CD4-positive, alpha-beta T cell treated with Interleukin-6 at 100 ng/mL for 8 hours (primary cell): ENCODE results near the gene WDFY4.

Experiments
- DNase-seq: peaks from one replicate; pipeline ENCODE4 v3.0.0-alpha.2; 2020; ENCODE audit warnings: mixed read lengths, low spot score

The WDFY4 gene

GRCh38 chr10:48985621-48986158 lies 301.0 kb downstream of the WDFY4 start:
- no peak for DNase-seq

- no peak for DNase-seq
Measured at GRCh38 chr10:48990226-48990625, 305.6 kb downstream of the WDFY4 start.

GRCh38 chr10:48993627-48994026 lies 309.0 kb downstream of the WDFY4 start:
- DNase-seq = no peak

- no peak for DNase-seq
Measured at GRCh38 chr10:48996329-48996728, 311.7 kb downstream of the WDFY4 start.

- no peak for DNase-seq
Measured at GRCh38 chr10:48999346-48999745, 314.7 kb downstream of the WDFY4 start.

- DNase-seq = no peak
Measured at GRCh38 chr10:49000437-49001398, 316.0 kb downstream of the WDFY4 start.

- DNase-seq = no peak
Measured at GRCh38 chr10:49001402-49001801, 316.7 kb downstream of the WDFY4 start.

- DNase-seq = no peak
Measured at GRCh38 chr10:49001870-49002672, 317.4 kb downstream of the WDFY4 start.

- DNase-seq = no peak
Measured at GRCh38 chr10:49005270-49005669, 320.6 kb downstream of the WDFY4 start.

- no peak for DNase-seq
Measured at GRCh38 chr10:49007129-49007528, 322.5 kb downstream of the WDFY4 start.

- DNase-seq = no peak
Measured at GRCh38 chr10:49008091-49008490, 323.4 kb downstream of the WDFY4 start.

- no peak for DNase-seq
Measured at GRCh38 chr10:49008505-49009198, 324.0 kb downstream of the WDFY4 start.

- DNase-seq = no peak
Measured at GRCh38 chr10:49009199-49009979, 324.7 kb downstream of the WDFY4 start.

GRCh38 chr10:49010295-49010694 lies 325.6 kb downstream of the WDFY4 start:
- DNase-seq = no peak

GRCh38 chr10:49010865-49011264 lies 326.2 kb downstream of the WDFY4 start:
- no peak for DNase-seq

- DNase-seq = no peak
Measured at GRCh38 chr10:49011756-49012155, 327.1 kb downstream of the WDFY4 start.

GRCh38 chr10:49012603-49013002 lies 327.9 kb downstream of the WDFY4 start:
- no peak for DNase-seq

GRCh38 chr10:49015700-49016099 lies 331.0 kb downstream of the WDFY4 start:
- DNase-seq = no peak

GRCh38 chr10:49021685-49022084 lies 337.0 kb downstream of the WDFY4 start:
- no peak for DNase-seq

GRCh38 chr10:49023071-49023470 lies 338.4 kb downstream of the WDFY4 start:
- DNase-seq = no peak

GRCh38 chr10:49023752-49024151 lies 339.1 kb downstream of the WDFY4 start:
- DNase-seq = no peak
